Neural cell (in vitro differentiated cells): ENCODE measurements around the gene LRRC56. TPM values are rescaled to one million over a fixed set of nuclear protein-coding genes. Genes with fewer than 3 reads are reported as not detected.

Source experiments
- H2AFZ ChIP-seq: fragments of 200-600, 300-800 bp; sonication (generic), shearing (Covaris generic); 2 replicates; pipeline ENCODE4 v1.6.0; 2014; ENCODE audit warnings: low read depth, mild to moderate bottlenecking, antibody characterized with exemption, low read length, moderate library complexity
- H3F3A ChIP-seq: fragments of 200-600 bp; shearing (Covaris generic); 2 replicates; pipeline ENCODE4 v1.6.1; 2016; ENCODE audit warnings: mild to moderate bottlenecking, moderate library complexity, mixed read lengths, antibody characterized with exemption, low read length; ENCODE audit not compliant: insufficient read depth, poor library complexity, severe bottlenecking
- H3K27ac ChIP-seq: fragments of 200-600, 300-800 bp; sonication (generic), shearing (Covaris generic); 2 replicates; pipeline ENCODE4 v1.5.1; 2014; ENCODE audit warnings: mild to moderate bottlenecking, low read length, moderate library complexity
- H3K27me3 ChIP-seq: fragments of 300-800, 200-600 bp; sonication (generic), shearing (Covaris generic); 2 replicates; pipeline ENCODE4 v1.6.0; 2014; ENCODE audit warnings: mild to moderate bottlenecking, low read depth, low read length, moderate library complexity; ENCODE audit not compliant: insufficient read depth
- H3K36me3 ChIP-seq: fragments of 300-800, 200-600 bp; sonication (generic), shearing (Covaris generic); 2 replicates; pipeline ENCODE4 v1.5.1; 2014; ENCODE audit warnings: mild to moderate bottlenecking, antibody characterized with exemption, low read length, moderate library complexity; ENCODE audit not compliant: insufficient read depth
- H3K4me2 ChIP-seq: fragments of 300-800, 200-600 bp; sonication (generic), shearing (Covaris generic); 2 replicates; pipeline ENCODE4 v1.6.0; 2014; ENCODE audit warnings: mild to moderate bottlenecking, low read length
- H3K4me3 ChIP-seq: fragments of 300-800, 200-600 bp; sonication (generic), shearing (Covaris generic); 2 replicates; pipeline ENCODE4 v1.5.1; 2014; ENCODE audit warnings: mild to moderate bottlenecking, low read length, moderate library complexity
- H3K79me2 ChIP-seq: fragments of 200-600 bp; shearing (Covaris generic); replicated peaks from 2 replicates; pipeline ENCODE4 v1.6.0; 2014; ENCODE audit warnings: mild to moderate bottlenecking, low read length, moderate library complexity; ENCODE audit not compliant: insufficient read depth
- H3K9ac ChIP-seq: fragments of 300-800, 200-600 bp; sonication (generic), shearing (Covaris generic); 2 replicates; pipeline ENCODE4 v1.6.1; 2016; ENCODE audit warnings: mild to moderate bottlenecking, low read length, mixed read lengths
- H3K9me2 ChIP-seq: fragments of 200-600 bp; shearing (Covaris generic); 2 replicates; pipeline ENCODE4 v1.6.1; 2016; ENCODE audit warnings: mild to moderate bottlenecking, low read length, mixed read lengths; ENCODE audit not compliant: insufficient read depth
- H3K9me3 ChIP-seq: fragments of 200-600, 300-800 bp; sonication (generic), shearing (Covaris generic); 2 replicates; pipeline ENCODE4 v1.6.1; 2016; ENCODE audit warnings: mild to moderate bottlenecking, mixed run types, low read length, moderate library complexity, mixed read lengths
- H4K20me1 ChIP-seq: fragments of 200-600 bp; shearing (Covaris generic); 2 replicates; pipeline ENCODE4 v1.6.1; 2016; ENCODE audit warnings: mild to moderate bottlenecking, mixed run types; ENCODE audit not compliant: insufficient read depth
- CTCF ChIP-seq: fragments of 450-650 bp; IDR thresholded peaks from 2 replicates; pipeline ENCODE4 v1.5.1; 2014; ENCODE audit warnings: antibody characterized with exemption, mild to moderate bottlenecking, moderate library complexity; ENCODE audit not compliant: poor library complexity, severe bottlenecking
- EP300 ChIP-seq: fragments of 450-650 bp; conservative IDR thresholded peaks from 2 replicates; pipeline ENCODE4 v1.6.1; 2014; ENCODE audit warnings: antibody characterized with exemption, mild to moderate bottlenecking, moderate library complexity; ENCODE audit not compliant: poor library complexity, severe bottlenecking
- EZH2 ChIP-seq: fragments of 200-600, 300-800 bp; shearing (Covaris generic), sonication (generic); IDR thresholded peaks from 2 replicates; pipeline ENCODE4 v1.6.1; 2014; ENCODE audit warnings: antibody characterized with exemption, low read length, borderline replicate concordance, mild to moderate bottlenecking; ENCODE audit not compliant: insufficient read depth, poor library complexity, severe bottlenecking
- MXI1 ChIP-seq: fragments of 450-650 bp; conservative IDR thresholded peaks from 2 replicates; pipeline ENCODE4 v1.6.1; 2014; ENCODE audit warnings: antibody characterized with exemption, mild to moderate bottlenecking; ENCODE audit not compliant: poor library complexity, severe bottlenecking
- POLR2AphosphoS5 ChIP-seq: IDR thresholded peaks from 2 replicates; pipeline ENCODE4 v1.6.1; 2012
- RAD21 ChIP-seq: fragments of 450-650 bp; conservative IDR thresholded peaks from 2 replicates; pipeline ENCODE4 v1.6.1; 2014; ENCODE audit warnings: antibody characterized with exemption, mild to moderate bottlenecking, moderate library complexity
- SMC3 ChIP-seq: fragments of 450-650 bp; conservative IDR thresholded peaks from 2 replicates; pipeline ENCODE4 v1.6.1; 2014; ENCODE audit warnings: antibody characterized with exemption, mild to moderate bottlenecking, moderate library complexity; ENCODE audit not compliant: poor library complexity
- TAF1 ChIP-seq: IDR thresholded peaks from 2 replicates; pipeline ENCODE4 v1.6.1; 2012; ENCODE audit warnings: low read depth
- polyA plus RNA-seq: library from polyadenylated mRNA; depleted of rRNA; stranded (reverse); fragments of >200 nt; gene quantifications from 2 replicates; pipeline ENCODE4 v1.2.3, GENCODE V29; 2014
- TF ChIP-seq, protein P1 (sequence below): IDR thresholded peaks from 2 replicates; pipeline ENCODE4 v1.6.1; 2012; ENCODE audit warnings: borderline replicate concordance

LRRC56 gene
- polyA plus RNA-seq, 1 donor from 2014 or later = 0.76 TPM

GRCh38 chr11:488992-489391 lies 48.3 kb upstream of the LRRC56 start:
- Histone ChIP-seq H3K9me3 (no peaks in the 10 kb centered on the region), H3K27me3 (no peaks in the 10 kb centered on the region), H3K9me2 (no peaks in the 10 kb centered on the region), H3K4me3 (no peak overlapping the region), H3F3A (no peaks in the 10 kb centered on the region), H3K4me2 (no peak overlapping the region), H4K20me1 (no peaks in the 10 kb centered on the region), H2AFZ (no peak overlapping the region), H3K9ac (no peak overlapping the region), H3K79me2 (no peaks in the 10 kb centered on the region), H3K36me3 (no peaks in the 10 kb centered on the region), H3K27ac (no peak overlapping the region)
- TF ChIP-seq SMC3 = no peak
- TF ChIP-seq, protein P1, sequence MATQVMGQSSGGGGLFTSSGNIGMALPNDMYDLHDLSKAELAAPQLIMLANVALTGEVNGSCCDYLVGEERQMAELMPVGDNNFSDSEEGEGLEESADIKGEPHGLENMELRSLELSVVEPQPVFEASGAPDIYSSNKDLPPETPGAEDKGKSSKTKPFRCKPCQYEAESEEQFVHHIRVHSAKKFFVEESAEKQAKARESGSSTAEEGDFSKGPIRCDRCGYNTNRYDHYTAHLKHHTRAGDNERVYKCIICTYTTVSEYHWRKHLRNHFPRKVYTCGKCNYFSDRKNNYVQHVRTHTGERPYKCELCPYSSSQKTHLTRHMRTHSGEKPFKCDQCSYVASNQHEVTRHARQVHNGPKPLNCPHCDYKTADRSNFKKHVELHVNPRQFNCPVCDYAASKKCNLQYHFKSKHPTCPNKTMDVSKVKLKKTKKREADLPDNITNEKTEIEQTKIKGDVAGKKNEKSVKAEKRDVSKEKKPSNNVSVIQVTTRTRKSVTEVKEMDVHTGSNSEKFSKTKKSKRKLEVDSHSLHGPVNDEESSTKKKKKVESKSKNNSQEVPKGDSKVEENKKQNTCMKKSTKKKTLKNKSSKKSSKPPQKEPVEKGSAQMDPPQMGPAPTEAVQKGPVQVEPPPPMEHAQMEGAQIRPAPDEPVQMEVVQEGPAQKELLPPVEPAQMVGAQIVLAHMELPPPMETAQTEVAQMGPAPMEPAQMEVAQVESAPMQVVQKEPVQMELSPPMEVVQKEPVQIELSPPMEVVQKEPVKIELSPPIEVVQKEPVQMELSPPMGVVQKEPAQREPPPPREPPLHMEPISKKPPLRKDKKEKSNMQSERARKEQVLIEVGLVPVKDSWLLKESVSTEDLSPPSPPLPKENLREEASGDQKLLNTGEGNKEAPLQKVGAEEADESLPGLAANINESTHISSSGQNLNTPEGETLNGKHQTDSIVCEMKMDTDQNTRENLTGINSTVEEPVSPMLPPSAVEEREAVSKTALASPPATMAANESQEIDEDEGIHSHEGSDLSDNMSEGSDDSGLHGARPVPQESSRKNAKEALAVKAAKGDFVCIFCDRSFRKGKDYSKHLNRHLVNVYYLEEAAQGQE = no peak
- TF ChIP-seq MXI1 = no peak
- no peak for TF ChIP-seq EZH2

DNA sequence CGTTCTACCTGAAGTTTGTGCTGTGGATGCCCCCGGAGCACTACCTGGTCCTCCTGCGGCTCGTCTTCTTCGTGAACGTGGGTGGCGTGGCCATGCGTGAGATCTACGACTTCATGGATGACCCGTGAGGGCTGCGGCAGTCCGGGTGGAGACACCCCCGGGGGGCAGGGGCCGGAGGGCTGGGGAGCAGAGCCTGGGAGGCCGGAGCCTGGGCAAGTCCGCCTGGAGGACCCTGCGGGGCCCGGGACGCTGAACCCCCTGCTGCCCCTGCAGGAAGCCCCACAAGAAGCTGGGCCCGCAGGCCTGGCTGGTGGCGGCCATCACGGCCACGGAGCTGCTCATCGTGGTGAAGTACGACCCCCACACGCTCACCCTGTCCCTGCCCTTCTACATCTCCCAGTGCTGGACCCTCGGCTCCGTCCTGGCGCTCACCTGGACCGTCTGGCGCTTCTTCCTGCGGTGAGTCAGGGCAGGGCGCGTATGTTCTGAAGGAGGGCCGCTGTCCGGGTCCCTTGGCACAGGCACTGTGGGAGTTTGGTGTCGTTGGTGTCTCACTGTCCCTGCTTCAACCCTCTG lies 47.6 kb upstream of the LRRC56 start:
- no peak overlapping the region for H3K4me2 ChIP-seq
- H3K4me3 ChIP-seq = no peak overlapping the region
- H3K79me2 ChIP-seq = no peaks in the 10 kb centered on the region
- H3K27ac ChIP-seq = no peak overlapping the region
- no peak overlapping the region for H3K9ac ChIP-seq
- TF ChIP-seq MXI1 = no peak
- TF ChIP-seq, protein P1 = no peak
- no peak for TF ChIP-seq RAD21
- TF ChIP-seq EP300 = no peak
- no peak for TF ChIP-seq CTCF
- TF ChIP-seq EZH2 = no peak
- TF ChIP-seq TAF1 = no peak
- no peak for TF ChIP-seq POLR2AphosphoS5
- TF ChIP-seq SMC3 = no peak
- H4K20me1 ChIP-seq = no peaks in the 10 kb centered on the region
- H2AFZ ChIP-seq = no peak overlapping the region
- no peaks in the 10 kb centered on the region for H3K27me3 ChIP-seq
- H3K9me2 ChIP-seq = no peaks in the 10 kb centered on the region
- H3K36me3 ChIP-seq = no peaks in the 10 kb centered on the region
- no peaks in the 10 kb centered on the region for H3F3A ChIP-seq
- H3K9me3 ChIP-seq = no peaks in the 10 kb centered on the region
